Activated CD4-positive, alpha-beta T cell treated with anti-CD3 and anti-CD28 coated beads, Interleukin-2, amount 10 ng/mL, durations not matched to agents 7 days and 5 days (primary cell): ENCODE measurements around the gene SNCA. TPM values are rescaled to one million over a fixed set of nuclear protein-coding genes. Genes with fewer than 3 reads are reported as not detected.

Experiments used
- CTCF ChIA-PET: fragments of 350-600 bp; sonication (Branson Sonifier 250); formaldehyde crosslinking; loops from one replicate; lab custom pipeline; 2021; ENCODE audit warnings: antibody characterized with exemption; lab: Charles Lee
- POLR2A ChIA-PET: fragments of 350-600 bp; sonication (Branson Sonifier 250); formaldehyde crosslinking; loops from one replicate; lab custom pipeline; 2021; ENCODE audit warnings: antibody characterized with exemption; lab: Charles Lee
- DNase-seq: peaks from one replicate; pipeline ENCODE4 v3.0.0-alpha.2; 2020
- H3K27ac Mint-ChIP-seq: one replicate; pipeline ENCODE4 v1.8.0; 2021; ENCODE audit warnings: mild to moderate bottlenecking, moderate library complexity, mixed read lengths
- H3K27me3 Mint-ChIP-seq: one replicate; pipeline ENCODE4 v1.8.0; 2021; ENCODE audit warnings: mixed read lengths
- H3K36me3 Mint-ChIP-seq: one replicate; pipeline ENCODE4 v1.8.0; 2021; ENCODE audit warnings: low read depth, mixed read lengths
- H3K4me1 Mint-ChIP-seq: one replicate; pipeline ENCODE4 v1.8.0; 2021; ENCODE audit warnings: mixed read lengths
- H3K4me3 Mint-ChIP-seq: one replicate; pipeline ENCODE4 v1.8.0; 2021; ENCODE audit warnings: mild to moderate bottlenecking, moderate library complexity, mixed read lengths
- H3K9me3 Mint-ChIP-seq: one replicate; pipeline ENCODE4 v1.8.0; 2021; ENCODE audit warnings: mixed read lengths
- total RNA-seq, 2 experiments: library from RNA; stranded (reverse); gene quantifications; one replicate each; pipeline ENCODE4 v1.2.3, GENCODE V29; 2021

Gene SNCA
- total RNA-seq, 2 experiments from 2014 or later = 4.6 to 4.7 TPM

DNA sequence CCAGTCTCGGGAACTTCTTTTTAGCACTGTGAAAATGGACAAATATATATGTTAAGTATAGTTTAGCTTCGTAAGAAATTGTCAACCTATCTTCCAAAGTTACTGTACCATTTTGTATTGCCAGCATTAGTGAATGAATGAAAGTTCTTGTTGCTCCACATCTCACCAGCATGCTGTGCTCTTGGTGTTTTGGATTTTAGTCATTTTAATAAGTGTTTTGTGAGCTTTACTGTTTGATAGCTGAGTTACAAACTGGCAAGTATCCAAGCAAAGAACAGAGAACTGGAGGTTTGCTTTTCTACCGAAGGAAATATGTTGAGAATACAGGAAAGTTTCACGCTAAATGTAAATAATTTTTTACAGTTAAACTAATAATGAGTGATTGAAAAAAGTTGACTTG lies 33.0 kb downstream of the SNCA start:
- H3K4me3 Mint-ChIP-seq = no peak overlapping the region
- ChIA-PET POLR2A (no interaction called here), CTCF (no interaction called here)
- DNase-seq = no peak
- no peaks in the 10 kb centered on the region for H3K9me3 Mint-ChIP-seq
- no peaks in the 10 kb centered on the region for H3K36me3 Mint-ChIP-seq
- H3K27ac Mint-ChIP-seq = no peak overlapping the region
- H3K4me1 Mint-ChIP-seq = no peaks in the 10 kb centered on the region
- no peaks in the 10 kb centered on the region for H3K27me3 Mint-ChIP-seq

DNA sequence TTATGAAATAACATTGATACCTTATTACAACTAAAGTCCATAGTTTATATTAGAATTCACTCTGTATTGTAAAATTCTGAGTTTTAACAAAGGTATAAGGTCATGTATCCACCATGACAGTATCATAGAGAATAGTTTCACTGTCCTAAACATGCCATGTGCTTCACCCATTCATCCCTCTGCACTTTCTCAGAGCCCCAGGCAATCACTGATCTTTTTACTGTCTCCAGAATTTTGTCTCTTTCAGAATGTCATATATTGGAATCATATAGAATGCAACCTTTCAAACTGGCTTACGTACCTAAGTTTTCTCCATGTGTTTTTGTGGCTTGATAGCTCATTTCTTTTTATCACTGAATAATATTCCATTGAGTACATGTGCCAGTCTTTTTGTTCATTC lies 33.9 kb downstream of the SNCA start:
- Mint-ChIP-seq H3K27me3 (no peaks in the 10 kb centered on the region), H3K9me3 (no peaks in the 10 kb centered on the region), H3K27ac (no peak overlapping the region), H3K4me1 (no peaks in the 10 kb centered on the region), H3K36me3 (no peaks in the 10 kb centered on the region), H3K4me3 (no peak overlapping the region)
- ChIA-PET CTCF (no interaction called here), POLR2A (no interaction called here)
- no peak for DNase-seq

DNA sequence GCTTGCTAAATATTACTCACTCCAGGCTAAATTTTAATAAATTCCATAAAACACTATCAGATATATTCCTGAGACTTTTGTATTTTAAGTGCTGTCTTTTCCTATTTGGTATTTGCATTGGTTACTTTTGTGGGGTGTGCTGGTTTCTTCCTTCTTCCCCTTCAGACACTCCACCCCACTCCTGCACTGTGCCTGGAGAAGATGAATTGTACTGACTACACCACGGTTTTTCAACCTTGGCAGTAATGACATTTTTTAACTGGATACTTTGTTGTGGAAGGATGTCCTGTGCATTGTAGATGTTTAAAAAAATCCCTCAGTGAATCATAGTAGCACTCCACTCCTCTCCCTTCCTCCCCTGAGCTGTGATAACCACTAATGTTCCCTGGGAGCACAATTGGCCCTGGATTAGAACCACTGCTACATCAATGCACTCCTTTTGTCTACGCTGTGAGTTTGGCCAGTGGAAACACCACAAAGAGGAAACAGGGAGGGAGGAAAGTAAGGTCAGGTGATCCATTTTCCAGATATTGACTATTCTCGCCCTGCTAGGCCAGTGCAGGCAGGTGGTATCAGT lies 36.3 kb downstream of the SNCA start:
- Mint-ChIP-seq H3K36me3 (no peaks in the 10 kb centered on the region), H3K4me3 (no peak overlapping the region), H3K9me3 (no peaks in the 10 kb centered on the region), H3K4me1 (no peaks in the 10 kb centered on the region), H3K27ac (no peak overlapping the region), H3K27me3 (peaks cover 7% of the 10 kb centered on the region)
- POLR2A ChIA-PET = no interaction called here
- DNase-seq = no peak
- CTCF ChIA-PET = no interaction called here

DNA sequence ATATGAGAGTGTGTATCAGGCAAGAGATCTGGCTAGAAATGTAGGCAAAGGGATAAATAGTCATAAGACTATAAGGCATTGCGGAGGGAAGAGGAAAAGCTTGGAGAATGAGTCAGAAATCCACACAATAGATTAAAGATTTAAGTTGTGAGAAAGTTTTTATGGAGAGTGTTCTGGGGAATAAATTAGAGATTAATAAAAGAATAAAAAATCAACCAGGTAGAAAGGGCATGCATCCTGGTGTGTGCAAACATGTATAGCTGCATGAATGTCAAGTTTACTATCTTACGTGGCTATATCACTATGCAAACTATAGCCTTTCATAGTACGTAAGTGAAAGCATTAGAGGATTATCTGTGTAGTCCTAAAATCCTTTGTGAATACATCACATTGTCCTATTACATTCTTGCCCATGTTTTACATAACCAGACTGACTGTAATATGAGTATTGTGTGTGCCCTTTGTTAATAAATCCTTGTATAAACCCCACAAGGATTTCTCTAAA lies 36.9 kb downstream of the SNCA start:
- Mint-ChIP-seq H3K27me3 (peaks cover 7% of the 10 kb centered on the region), H3K27ac (no peak overlapping the region)
- CTCF ChIA-PET = no interaction called here

DNA sequence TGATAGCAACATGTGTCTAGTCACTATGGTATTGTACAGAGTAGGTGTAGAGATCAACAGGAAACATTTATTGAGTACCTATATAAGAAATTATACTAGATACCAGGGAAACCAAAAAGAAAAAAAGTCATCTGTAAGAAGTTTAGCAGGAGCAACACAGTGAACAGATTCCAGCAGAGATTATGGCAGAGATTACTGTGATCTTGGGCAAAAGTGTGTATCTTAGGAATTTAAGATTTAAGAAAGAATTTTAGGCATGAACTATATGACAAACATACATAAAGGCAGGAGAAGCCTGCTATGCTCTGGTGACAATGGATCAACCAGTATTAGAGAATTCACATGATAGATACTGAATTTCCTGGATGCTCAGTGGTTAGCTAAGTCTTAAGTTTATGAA lies 37.9 kb downstream of the SNCA start:
- H3K9me3 Mint-ChIP-seq = no peaks in the 10 kb centered on the region
- DNase-seq = no peak
- H3K27ac Mint-ChIP-seq = no peak overlapping the region
- no peaks in the 10 kb centered on the region for H3K4me1 Mint-ChIP-seq
- H3K4me3 Mint-ChIP-seq = no peak overlapping the region
- POLR2A ChIA-PET = no interaction called here
- H3K36me3 Mint-ChIP-seq = no peaks in the 10 kb centered on the region
- peaks cover 7% of the 10 kb centered on the region for H3K27me3 Mint-ChIP-seq
- CTCF ChIA-PET = no interaction called here

More for the DNA sequence above, 36.9 kb downstream of the SNCA start:
- POLR2A ChIA-PET = no interaction called here
- DNase-seq = no peak
- H3K4me3 Mint-ChIP-seq = no peak overlapping the region
- no peaks in the 10 kb centered on the region for H3K9me3 Mint-ChIP-seq
- no peaks in the 10 kb centered on the region for H3K36me3 Mint-ChIP-seq
- no peaks in the 10 kb centered on the region for H3K4me1 Mint-ChIP-seq

DNA sequence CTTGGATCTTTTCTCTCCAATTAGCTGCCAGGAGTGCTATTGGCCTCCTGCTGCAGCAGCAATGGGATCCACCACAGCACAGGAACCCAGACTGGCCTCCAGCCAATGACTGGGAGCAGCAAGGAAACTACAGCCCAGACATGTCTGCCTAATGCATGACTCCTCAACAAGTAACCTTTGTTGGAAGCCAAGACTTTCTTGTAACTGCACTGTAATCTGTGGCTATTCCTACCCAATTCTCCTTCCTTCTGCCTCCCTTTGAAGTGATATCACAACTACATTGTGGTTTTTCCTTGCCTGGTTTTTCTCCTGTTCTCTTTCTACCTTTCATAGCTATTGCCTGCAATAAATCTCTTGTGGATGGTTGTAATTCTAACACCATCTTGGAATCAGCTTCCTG lies 39.8 kb downstream of the SNCA start:
- no peaks in the 10 kb centered on the region for H3K4me1 Mint-ChIP-seq
- ChIA-PET POLR2A (no interaction called here), CTCF (no interaction called here)
- no peak overlapping the region for H3K27ac Mint-ChIP-seq
- H3K9me3 Mint-ChIP-seq = no peaks in the 10 kb centered on the region
- no peaks in the 10 kb centered on the region for H3K36me3 Mint-ChIP-seq
- DNase-seq = no peak
- H3K4me3 Mint-ChIP-seq = no peak overlapping the region
- H3K27me3 Mint-ChIP-seq = peaks cover 7% of the 10 kb centered on the region

DNA sequence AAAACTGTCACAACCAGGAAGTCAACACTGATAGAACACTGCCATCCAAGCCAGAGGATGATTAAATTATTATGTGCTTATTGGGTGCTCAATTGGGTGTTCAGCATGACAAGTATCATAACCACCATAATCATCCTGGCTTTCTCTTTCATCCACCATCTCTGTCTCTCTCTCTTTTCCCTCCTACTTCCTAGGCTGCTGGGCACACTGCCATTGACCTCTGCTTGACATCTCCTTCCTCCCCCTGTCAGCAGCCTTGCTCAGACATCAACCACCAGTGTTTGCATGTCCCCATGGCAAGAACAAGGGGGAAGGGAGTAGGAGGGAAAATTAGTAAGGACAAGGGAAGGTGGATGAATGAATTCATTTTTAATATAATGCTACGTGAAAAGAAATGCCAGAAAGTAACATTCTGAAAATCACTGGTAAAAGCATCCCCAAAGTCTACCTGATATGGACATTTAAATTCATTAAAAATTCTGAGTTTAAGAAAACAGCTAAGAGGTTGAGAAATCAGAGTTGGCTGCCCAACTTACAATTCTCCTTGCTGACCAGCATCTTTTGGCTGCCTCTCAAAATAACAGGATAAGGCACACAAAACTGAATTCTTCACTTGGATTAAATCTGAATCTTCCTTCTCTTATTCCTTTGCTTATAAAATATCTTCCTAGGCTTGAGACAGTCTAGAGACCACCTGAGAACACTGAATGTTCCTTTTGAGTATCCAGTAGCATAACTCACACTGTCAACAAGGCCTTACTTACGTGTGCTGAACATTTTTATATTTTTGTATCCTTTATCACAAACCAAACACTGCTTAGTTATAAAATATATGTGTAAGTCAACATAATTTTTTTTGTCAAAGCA lies 48.5 kb downstream of the SNCA start:
- Mint-ChIP-seq H3K27me3 (peaks cover 2% of the 10 kb centered on the region), H3K9me3 (no peaks in the 10 kb centered on the region), H3K4me3 (no peak overlapping the region), H3K27ac (no peak overlapping the region), H3K36me3 (no peaks in the 10 kb centered on the region), H3K4me1 (no peaks in the 10 kb centered on the region)
- POLR2A ChIA-PET = no interaction called here
- CTCF ChIA-PET = no interaction called here
- no peak for DNase-seq

DNA sequence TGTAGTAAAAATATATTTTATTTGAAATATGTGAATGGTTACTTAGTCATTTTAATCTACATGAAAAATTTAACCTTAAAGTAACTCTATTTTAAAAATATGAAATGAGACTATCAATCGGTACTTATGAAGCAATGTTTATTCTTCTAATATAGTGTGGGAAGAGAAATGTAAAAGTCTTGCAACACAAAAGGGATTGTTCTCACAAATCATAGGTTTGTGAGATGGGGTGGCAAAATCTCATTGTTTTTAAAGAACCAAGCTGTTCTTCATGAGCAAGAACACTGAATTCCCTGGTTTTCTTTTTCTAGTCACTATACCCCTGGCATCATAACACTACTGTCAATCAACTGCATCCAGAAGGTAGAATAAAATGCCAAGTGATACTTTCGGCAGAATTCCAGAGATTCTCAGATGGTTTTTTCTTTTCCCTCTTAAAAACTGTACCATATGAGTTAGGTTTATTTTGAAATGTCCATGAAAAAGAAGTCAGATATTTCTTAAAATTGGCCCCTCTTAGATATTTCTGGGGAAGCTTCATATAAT lies 52.2 kb downstream of the SNCA start:
- no peak for DNase-seq
- H3K4me1 Mint-ChIP-seq = peaks cover 2% of the 10 kb centered on the region
- no peaks in the 10 kb centered on the region for H3K36me3 Mint-ChIP-seq
- ChIA-PET POLR2A (no interaction called here), CTCF (no interaction called here)
- H3K9me3 Mint-ChIP-seq = no peaks in the 10 kb centered on the region
- peaks cover 2% of the 10 kb centered on the region for H3K27me3 Mint-ChIP-seq
- H3K4me3 Mint-ChIP-seq = no peak overlapping the region
- no peak overlapping the region for H3K27ac Mint-ChIP-seq

DNA sequence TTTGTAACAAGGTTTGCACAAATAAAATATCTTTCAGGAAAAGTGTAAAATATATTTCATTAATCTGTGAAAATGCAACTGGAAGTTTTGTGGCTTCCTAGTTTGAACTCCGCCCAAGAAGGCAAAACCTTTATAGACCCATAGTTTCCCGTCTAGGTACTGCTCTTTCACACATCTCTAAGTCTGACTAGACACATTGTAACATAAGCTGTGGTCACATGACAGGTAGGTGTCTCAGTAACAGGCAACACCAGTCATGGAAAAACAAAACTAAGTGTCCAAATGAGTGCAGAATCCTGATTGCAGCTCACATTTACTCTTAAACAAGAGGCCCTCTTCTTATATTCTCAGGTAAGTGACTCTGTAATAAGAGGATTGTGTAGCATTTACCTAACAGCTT lies 55.6 kb downstream of the SNCA start:
- no peak overlapping the region for H3K27ac Mint-ChIP-seq
- ChIA-PET CTCF (no interaction called here), POLR2A (no interaction called here)

DNA sequence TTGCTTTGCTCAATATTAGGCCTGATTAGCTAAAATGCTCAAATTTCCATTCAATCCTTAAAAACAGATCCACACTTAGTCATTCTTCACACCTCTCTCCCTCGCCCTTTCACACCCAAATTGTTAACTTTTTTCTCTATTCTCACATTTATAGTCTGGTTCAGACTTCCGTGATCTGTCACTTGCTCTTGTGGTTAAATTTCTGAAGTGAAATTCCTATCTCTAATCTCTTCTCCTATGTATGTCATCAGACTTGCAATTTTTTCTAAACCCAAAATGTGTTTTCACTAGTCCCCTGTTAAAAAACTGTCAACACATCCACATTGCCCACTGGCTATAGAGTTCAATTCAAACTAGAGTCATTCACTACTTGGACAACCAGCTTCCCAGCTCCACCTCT lies 63.2 kb downstream of the SNCA start:
- Mint-ChIP-seq H3K27me3 (peaks cover 12% of the 10 kb centered on the region), H3K4me3 (no peak overlapping the region), H3K9me3 (no peaks in the 10 kb centered on the region), H3K27ac (no peak overlapping the region), H3K36me3 (no peaks in the 10 kb centered on the region), H3K4me1 (no peaks in the 10 kb centered on the region)
- POLR2A ChIA-PET = no interaction called here
- DNase-seq = no peak
- CTCF ChIA-PET = no interaction called here

More for the DNA sequence above, 55.6 kb downstream of the SNCA start:
- Mint-ChIP-seq H3K4me1 (peaks cover 2% of the 10 kb centered on the region), H3K27me3 (peaks cover 7% of the 10 kb centered on the region), H3K36me3 (no peaks in the 10 kb centered on the region), H3K9me3 (peaks cover 3% of the 10 kb centered on the region), H3K4me3 (no peak overlapping the region)
- DNase-seq = no peak

DNA sequence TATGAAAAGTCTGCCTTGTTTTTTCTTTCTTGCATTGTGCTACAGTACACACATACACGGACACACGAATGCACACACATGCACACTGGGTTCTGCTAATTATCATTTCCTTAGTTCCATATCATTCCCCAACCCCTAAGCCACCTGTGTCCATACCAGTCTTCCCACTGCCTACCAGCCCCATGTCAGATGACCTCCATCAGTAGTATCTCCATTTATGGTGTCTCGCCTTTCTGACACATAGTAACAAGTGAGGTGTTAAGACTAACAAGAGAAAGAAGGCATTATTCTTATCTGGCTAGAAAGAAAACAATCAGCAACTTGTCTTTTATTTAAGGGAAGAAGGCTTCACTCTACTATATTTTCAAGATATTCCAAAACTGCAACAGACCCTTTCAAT lies 67.1 kb downstream of the SNCA start:
- H3K9me3 Mint-ChIP-seq = no peaks in the 10 kb centered on the region
- H3K27me3 Mint-ChIP-seq = peaks cover 9% of the 10 kb centered on the region
- no peaks in the 10 kb centered on the region for H3K36me3 Mint-ChIP-seq
- ChIA-PET CTCF (no interaction called here), POLR2A (no interaction called here)
- H3K27ac Mint-ChIP-seq = no peak overlapping the region
- H3K4me3 Mint-ChIP-seq = no peak overlapping the region
- DNase-seq = no peak
- H3K4me1 Mint-ChIP-seq = no peaks in the 10 kb centered on the region

DNA sequence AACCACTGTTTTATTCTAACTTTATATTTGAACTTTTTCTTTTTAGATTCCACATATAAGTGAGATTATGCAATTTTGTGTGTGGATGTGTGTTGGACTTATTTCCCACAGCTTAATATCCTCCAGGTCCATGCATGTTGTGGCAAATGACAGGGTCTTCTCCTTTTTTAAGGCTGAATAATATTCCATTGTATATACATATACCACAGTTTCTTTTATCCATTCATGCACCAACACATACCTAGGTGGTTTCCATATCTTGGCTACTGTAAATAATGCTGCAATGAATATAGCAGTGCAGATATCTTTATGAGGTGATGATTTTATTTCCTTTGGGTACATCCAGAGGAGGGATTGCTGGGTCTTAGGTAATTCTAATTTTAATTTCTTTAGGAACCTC lies 69.0 kb downstream of the SNCA start:
- Mint-ChIP-seq H3K4me1 (no peaks in the 10 kb centered on the region), H3K27ac (no peak overlapping the region), H3K27me3 (peaks cover 7% of the 10 kb centered on the region), H3K36me3 (no peaks in the 10 kb centered on the region), H3K4me3 (no peak overlapping the region), H3K9me3 (no peaks in the 10 kb centered on the region)
- no peak for DNase-seq
- ChIA-PET CTCF (no interaction called here), POLR2A (no interaction called here)

DNA sequence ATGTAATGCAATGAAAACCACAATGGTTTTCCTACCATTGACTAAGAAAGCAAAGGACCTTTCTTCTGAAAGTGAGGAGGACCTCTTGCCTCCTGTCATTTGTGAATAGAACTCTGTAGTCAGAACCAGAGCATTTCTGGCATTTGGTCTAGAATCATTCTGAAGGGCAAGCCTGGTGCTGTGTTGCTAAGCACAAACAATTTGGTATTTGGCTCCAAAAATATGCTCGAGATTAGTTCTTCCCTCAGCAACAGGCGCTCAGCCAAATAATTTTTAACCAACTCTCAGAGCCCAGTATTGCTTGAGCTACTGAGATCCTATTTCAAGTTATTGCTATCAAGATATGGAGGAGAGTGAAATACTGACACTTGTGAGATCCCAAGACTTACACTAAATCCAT lies 71.0 kb downstream of the SNCA start:
- H3K27me3 Mint-ChIP-seq = peaks cover 10% of the 10 kb centered on the region
- CTCF ChIA-PET = no interaction called here
- no peak overlapping the region for H3K27ac Mint-ChIP-seq
- no peaks in the 10 kb centered on the region for H3K9me3 Mint-ChIP-seq
- H3K36me3 Mint-ChIP-seq = no peaks in the 10 kb centered on the region
- no peaks in the 10 kb centered on the region for H3K4me1 Mint-ChIP-seq
- H3K4me3 Mint-ChIP-seq = no peak overlapping the region
- DNase-seq = no peak
- POLR2A ChIA-PET = no interaction called here
